H1 (cell line): ENCODE data around the gene PPP1R9A. TPM values are rescaled to one million over a fixed set of nuclear protein-coding genes. Genes with fewer than 3 reads are reported as not detected.

Source experiments
- CHD7 ChIP-seq: fragments of 300-600 bp; sonication (generic); IDR thresholded peaks from 2 replicates; pipeline ENCODE4 v1.7.1; 2012; ENCODE audit warnings: low read length, moderate library complexity, mild to moderate bottlenecking, inconsistent platforms; ENCODE audit not compliant: insufficient replicate concordance
- FOSL1 ChIP-seq: IDR thresholded peaks from 2 replicates; pipeline ENCODE4 v1.6.1; 2011; ENCODE audit warnings: mild to moderate bottlenecking, low read depth, low read length, moderate library complexity; ENCODE audit not compliant: insufficient read depth
- POLR2A ChIP-seq, 2 experiments: IDR thresholded peaks; 1 replicate in 1 of 2; 2 replicates in 1 of 2; pipeline ENCODE4 v1.6.1; 2011; ENCODE audit warnings: low read depth in 2 of 2, low read length in 2 of 2, mild to moderate bottlenecking in 2 of 2; ENCODE audit errors: control extremely low read depth in 1 of 2
- RBBP5 ChIP-seq: IDR thresholded peaks from 2 replicates; pipeline ENCODE4 v1.7.1; 2012; ENCODE audit warnings: low read depth, mild to moderate bottlenecking, inconsistent platforms, low read length, moderate library complexity, borderline replicate concordance
- SIX5 ChIP-seq: IDR thresholded peaks from 2 replicates; pipeline ENCODE4 v1.6.1; 2011; ENCODE audit warnings: mild to moderate bottlenecking, low read depth, low read length
- TAF7 ChIP-seq: optimal IDR thresholded peaks from 2 replicates; pipeline ENCODE3; 2011; ENCODE audit warnings: low read depth, mild to moderate bottlenecking, inconsistent platforms, low read length, moderate library complexity, borderline replicate concordance
- polyA plus RNA-seq, 7 experiments: library from polyadenylated mRNA; depleted of rRNA in 3 of 7; stranded (reverse) in 5 of 7; unstranded in 2 of 7; fragments of >200 nt in 5 of 7; fragments of 200-250 nt in 2 of 7; gene quantifications; 1 replicate in 5 of 7; 2 replicates in 1 of 7; 4 replicates in 1 of 7; pipeline versions ENCODE4 v1.2.1 to v1.2.3, GENCODE V29; 2011 to 2013; ENCODE audit warnings: missing spikeins in 2 of 7, mixed read lengths in 2 of 7
- total RNA-seq: library from RNA; stranded (reverse); fragmentation: NEBNext Ultra II Directional; extraction: Animal tissue kit (Norgen Biotek cat#: 25700); gene quantifications from 2 replicates; pipeline ENCODE4 v1.2.1, GENCODE V29; 2021

Gene PPP1R9A
- total and polyA plus RNA-seq, 2 of the 8 experiments (the other 6 are each of a cell fraction or from before 2014, with no cell fraction given), result 3.0 to 20.3 TPM

GRCh38 chr7:95027234-95027872 is 120.0 kb downstream of the PPP1R9A start (continued):
- TF ChIP-seq RBBP5 (no peak), FOSL1 (no peak), POLR2A (IDR thresholded peaks at IDR 0.05; ENCODE audit: control extremely low read depth in 1 of 2, low read depth in 2 of 2, low read length in 2 of 2) (no peak), CHD7 (no peak), SIX5 (no peak), TAF7 (no peak)
